Lower lobe of right lung (tissue), 2 donors: Measurements from ENCODE around the gene HPCAL1. TPM values are rescaled to one million over a fixed set of nuclear protein-coding genes. Genes with fewer than 3 reads are reported as not detected.
A peak's percentile ranks its signal among the peaks of the same experiment; 100 is the strongest.

ENCODE experiments used
- ATAC-seq, 2 donors: fragments of 200-7000 bp; cut with Tn5 transposase; one replicate each; pipeline ENCODE4 v1.9.1; 2020 to 2022; ENCODE audit warnings: mild to moderate bottlenecking in 2 of 2, moderate library complexity in 2 of 2
- DNase-seq: peaks from one replicate; pipeline ENCODE4 v3.0.0-alpha.2; 2020
- H3K27ac ChIP-seq: fragments of 200-600 bp; one replicate; pipeline ENCODE4 v1.8.0; 2022
- H3K27me3 ChIP-seq: fragments of 200-600 bp; one replicate; pipeline ENCODE4 v1.8.0; 2022; ENCODE audit warnings: low read depth
- H3K36me3 ChIP-seq: fragments of 200-600 bp; one replicate; pipeline ENCODE4 v1.8.0; 2022; ENCODE audit warnings: mild to moderate bottlenecking
- H3K4me1 ChIP-seq: fragments of 200-600 bp; one replicate; pipeline ENCODE4 v1.8.0; 2022
- H3K4me3 ChIP-seq: fragments of 200-600 bp; one replicate; pipeline ENCODE4 v1.8.0; 2022; ENCODE audit warnings: mild to moderate bottlenecking
- H3K9me3 ChIP-seq: fragments of 200-600 bp; one replicate; pipeline ENCODE4 v1.8.0; 2022
- intact Hi-C: fragments of 100-400 bp; cut with DNase I; formaldehyde crosslinking; loops from one replicate; pipeline ENCODE4 v1.11.0; 2022
- total RNA-seq: library from RNA; stranded (reverse); fragmentation: NEBNext Ultra II Directional; extraction: Animal tissue kit (Norgen Biotek cat#: 25700); gene quantifications from one replicate; pipeline ENCODE4 v1.2.1, GENCODE V29; 2021
- TF ChIP-seq, protein P1 (sequence below): fragments of 200-600 bp; IDR thresholded peaks from one replicate; pipeline ENCODE4 v1.8.0; 2022; ENCODE audit warnings: antibody characterized with exemption, mild to moderate bottlenecking
- donor health status: DM: no; HTN: yes; CAD: no; lungs with severe emphysema.

Gene HPCAL1
- total RNA-seq, 1 donor from 2014 or later = 132 TPM

DNA sequence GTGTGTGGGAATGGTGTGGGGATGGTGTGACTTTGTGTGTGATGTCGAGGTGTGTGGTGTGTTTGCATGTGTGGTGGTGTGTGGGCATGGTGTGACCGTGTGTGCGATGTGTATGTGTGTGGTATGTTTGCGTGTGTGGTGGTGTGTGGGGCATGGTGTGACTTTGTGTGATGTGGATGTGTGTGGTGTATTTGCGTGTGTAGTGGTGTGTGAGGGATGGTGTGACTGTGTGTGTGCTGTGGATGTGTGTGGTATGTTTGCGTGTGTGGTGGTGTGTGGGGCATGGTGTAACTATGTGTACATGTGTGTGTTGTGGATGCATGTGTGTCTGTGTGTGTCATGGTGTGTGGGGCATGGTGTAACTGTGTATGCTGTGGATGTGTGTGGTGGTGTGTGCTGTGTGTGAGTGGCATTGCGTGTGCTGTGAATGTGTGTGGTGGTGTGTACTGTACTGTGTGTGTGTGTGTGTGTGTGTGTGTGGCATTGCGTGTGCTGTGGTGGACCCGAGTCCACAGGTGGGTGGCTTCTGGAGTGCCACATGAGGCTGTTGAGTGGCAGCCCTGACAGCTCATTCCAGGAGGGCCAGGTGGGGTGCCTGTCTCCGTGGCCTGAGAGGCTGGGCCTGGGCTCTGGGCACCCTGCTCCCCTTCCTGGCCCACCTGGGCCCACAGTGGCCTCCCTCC lies 130.7 kb downstream of the HPCAL1 start:
- TF ChIP-seq, protein P1, sequence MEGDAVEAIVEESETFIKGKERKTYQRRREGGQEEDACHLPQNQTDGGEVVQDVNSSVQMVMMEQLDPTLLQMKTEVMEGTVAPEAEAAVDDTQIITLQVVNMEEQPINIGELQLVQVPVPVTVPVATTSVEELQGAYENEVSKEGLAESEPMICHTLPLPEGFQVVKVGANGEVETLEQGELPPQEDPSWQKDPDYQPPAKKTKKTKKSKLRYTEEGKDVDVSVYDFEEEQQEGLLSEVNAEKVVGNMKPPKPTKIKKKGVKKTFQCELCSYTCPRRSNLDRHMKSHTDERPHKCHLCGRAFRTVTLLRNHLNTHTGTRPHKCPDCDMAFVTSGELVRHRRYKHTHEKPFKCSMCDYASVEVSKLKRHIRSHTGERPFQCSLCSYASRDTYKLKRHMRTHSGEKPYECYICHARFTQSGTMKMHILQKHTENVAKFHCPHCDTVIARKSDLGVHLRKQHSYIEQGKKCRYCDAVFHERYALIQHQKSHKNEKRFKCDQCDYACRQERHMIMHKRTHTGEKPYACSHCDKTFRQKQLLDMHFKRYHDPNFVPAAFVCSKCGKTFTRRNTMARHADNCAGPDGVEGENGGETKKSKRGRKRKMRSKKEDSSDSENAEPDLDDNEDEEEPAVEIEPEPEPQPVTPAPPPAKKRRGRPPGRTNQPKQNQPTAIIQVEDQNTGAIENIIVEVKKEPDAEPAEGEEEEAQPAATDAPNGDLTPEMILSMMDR = no peak
- Histone ChIP-seq H3K27me3 (no peaks in the 10 kb centered on the region), H3K4me3 (no peak overlapping the region), H3K9me3 (no peaks in the 10 kb centered on the region), H3K36me3 (no peaks in the 10 kb centered on the region), H3K4me1 (peaks cover 16% of the 10 kb centered on the region), H3K27ac (no peak overlapping the region)
- intact Hi-C loops = no loop called here
- no peak for ATAC-seq
- peak; percentile 24 for DNase-seq

DNA sequence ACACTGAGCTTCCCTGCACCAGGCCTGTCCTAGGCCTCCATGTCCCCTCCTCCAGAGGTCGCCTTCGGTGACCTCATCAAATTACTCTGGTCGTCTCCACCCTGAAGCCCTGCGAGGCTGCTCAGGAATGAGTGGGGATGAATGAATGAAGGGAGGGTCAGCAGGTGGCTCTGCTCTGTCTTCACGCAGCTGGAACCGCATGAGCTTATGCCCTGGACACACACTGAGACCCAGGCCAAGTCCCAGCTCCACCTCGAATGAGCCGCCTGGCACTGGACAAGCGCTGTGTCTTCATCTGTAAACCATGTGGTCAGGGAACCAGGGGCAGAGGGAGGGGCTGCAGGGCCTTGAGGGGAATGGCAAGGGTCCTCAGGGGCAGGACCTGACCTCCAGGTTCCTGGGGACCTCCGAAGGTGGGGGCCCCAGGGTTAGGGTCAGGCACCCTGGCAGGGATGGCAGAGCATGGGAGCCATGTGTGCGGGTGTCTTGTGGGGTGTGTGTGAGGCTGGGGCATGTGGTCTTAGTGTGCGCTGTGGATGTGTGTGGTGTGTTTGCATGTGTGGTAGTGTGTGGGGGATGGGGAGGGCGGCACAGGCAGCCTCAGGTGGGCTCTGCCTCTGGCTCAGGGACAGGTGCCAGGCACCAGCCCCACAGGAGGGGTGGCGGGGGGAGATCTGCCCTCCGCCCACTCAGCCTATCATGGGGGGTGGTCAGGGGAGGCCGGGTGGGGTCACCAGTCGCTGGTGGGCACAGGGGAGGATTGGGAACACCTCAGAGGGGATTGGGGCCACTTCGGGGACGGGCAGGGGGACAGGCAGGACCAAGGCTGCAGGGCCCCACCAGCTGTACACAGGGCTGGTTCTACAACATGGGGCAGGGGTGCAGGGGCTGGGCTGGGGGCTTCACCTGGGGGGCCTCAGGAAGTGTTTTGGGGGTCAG lies 131.5 kb downstream of the HPCAL1 start:
- peaks cover 4% of the 10 kb centered on the region for H3K36me3 ChIP-seq
- no peak overlapping the region for H3K4me3 ChIP-seq
- ATAC-seq (peak; percentile 0 to 1), DNase-seq (no peak)
- H3K9me3 ChIP-seq = no peaks in the 10 kb centered on the region
- intact Hi-C loops = no loop called here
- H3K27ac ChIP-seq = no peak overlapping the region
- H3K27me3 ChIP-seq = no peaks in the 10 kb centered on the region
- TF ChIP-seq, protein P1 = no peak
- H3K4me1 ChIP-seq = peaks cover 16% of the 10 kb centered on the region

DNA sequence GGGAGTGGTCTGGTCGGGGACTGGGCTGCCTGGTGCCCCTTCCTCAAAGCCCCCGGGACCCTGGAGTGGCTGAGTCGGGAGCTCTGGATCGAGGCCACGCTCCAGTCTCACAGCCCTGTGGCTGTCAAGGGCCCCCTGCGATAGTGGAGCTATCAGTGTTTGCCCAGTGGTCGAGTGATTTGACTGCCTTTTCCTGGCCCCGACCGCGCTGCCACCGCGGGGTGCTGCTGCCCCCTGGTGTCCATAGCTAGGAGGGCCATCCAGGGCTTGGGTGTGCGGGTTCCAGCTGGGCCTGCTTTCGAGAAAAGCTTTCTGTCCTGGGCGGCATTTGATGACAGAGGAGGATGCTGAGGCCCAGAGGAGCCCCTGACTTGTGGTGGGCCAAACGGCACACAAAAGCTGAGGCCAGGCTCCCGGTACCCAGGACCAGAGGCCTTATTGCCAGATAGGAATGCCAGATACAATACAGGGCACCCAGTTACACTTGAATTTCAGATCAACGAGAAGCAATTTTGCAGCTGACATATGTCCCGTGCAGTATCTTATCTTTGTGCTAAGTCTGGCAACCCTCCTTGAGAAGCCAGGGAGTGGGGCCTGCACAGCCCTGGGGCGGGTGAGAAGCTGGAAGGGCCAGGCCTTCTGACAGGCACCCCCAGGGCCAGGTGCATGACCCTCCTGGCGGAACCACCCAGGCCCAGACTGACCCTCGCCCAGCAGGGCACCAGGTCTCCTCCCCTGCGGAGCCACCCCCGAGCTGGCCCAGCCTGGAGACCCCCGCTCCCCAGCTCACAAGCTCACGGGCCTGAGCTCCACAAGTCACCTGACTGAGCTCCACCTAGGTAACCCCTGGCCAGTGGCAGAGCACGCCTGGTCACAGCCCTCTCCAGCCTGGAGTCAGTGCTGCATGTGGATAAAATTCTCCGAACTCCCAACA lies 132.4 kb downstream of the HPCAL1 start:
- peak; percentile 85 to 86 for ATAC-seq
- Histone ChIP-seq H3K27me3 (no peaks in the 10 kb centered on the region), H3K36me3 (peaks cover 14% of the 10 kb centered on the region), H3K9me3 (no peaks in the 10 kb centered on the region), H3K4me1 (peaks cover 16% of the 10 kb centered on the region), H3K27ac (no peak overlapping the region), H3K4me3 (no peak overlapping the region)
- intact Hi-C loops = loop anchor here (5.0 kb wide), 1 partner anchor 313 kb away; the partner anchor contains the start of gene RRM2
- DNase-seq = peak; percentile 85
- TF ChIP-seq, protein P1 = peak; percentile 98

DNA sequence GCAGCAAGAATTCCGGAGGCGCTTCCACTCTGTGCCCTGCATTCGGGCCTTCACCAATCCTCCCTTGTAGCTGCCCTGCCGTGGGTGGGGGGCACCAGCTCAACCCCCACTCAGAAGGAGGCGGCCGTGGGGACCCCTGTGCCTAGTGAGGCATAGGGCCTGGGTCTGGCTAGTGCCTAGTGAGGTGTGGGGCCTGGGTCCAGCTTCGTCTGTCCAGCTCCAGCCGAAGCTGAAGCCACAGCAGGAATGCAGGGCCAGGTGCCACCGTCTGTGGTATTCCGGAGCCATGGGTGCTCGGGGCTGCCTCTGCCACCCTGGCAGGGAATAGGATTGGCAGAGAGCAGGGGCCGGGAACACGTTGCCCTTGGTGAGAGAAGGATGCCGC lies 133.1 kb downstream of the HPCAL1 start:
- Histone ChIP-seq H3K4me3 (no peak overlapping the region), H3K36me3 (peaks cover 20% of the 10 kb centered on the region), H3K27ac (no peak overlapping the region), H3K9me3 (no peaks in the 10 kb centered on the region), H3K4me1 (peaks cover 16% of the 10 kb centered on the region), H3K27me3 (no peaks in the 10 kb centered on the region)
- ATAC-seq = no peak
- DNase-seq = no peak
- intact Hi-C loops = loop anchor here (5.0 kb wide), 1 partner anchor 314 kb away; the partner anchor contains the start of gene RRM2
- TF ChIP-seq, protein P1 = no peak
